Panc1 (cell line): ENCODE results near the gene ASPSCR1.

Experiments
- CTCF ChIP-seq: fragments of 450-650 bp; IDR thresholded peaks from 2 replicates; pipeline ENCODE4 v1.5.1; 2017; ENCODE audit warnings: mild to moderate bottlenecking
- POLR2AphosphoS5 ChIP-seq: IDR thresholded peaks from 2 replicates; pipeline ENCODE4 v1.6.1; 2012; ENCODE audit warnings: mild to moderate bottlenecking, low read depth, low read length, moderate library complexity

GRCh38 chr17:82052638-82053059 is 75.2 kb downstream of the ASPSCR1 start:
- no peak for TF ChIP-seq CTCF
- no peak for TF ChIP-seq POLR2AphosphoS5
